H1 (cell line): Measurements from ENCODE around the gene SH3RF3. TPM values are rescaled to one million over a fixed set of nuclear protein-coding genes. Genes with fewer than 3 reads are reported as not detected.

Source experiments
- CEBPB ChIP-seq: IDR thresholded peaks from 2 replicates; pipeline ENCODE4 v1.6.1; 2012; ENCODE audit warnings: low read depth, low read length
- GTF2F1 ChIP-seq: IDR thresholded peaks from 2 replicates; pipeline ENCODE4 v1.6.1; 2012; ENCODE audit warnings: low read depth, low read length, improper control_type of control experiment, borderline replicate concordance
- JUN ChIP-seq: IDR thresholded peaks from 2 replicates; pipeline ENCODE4 v1.6.1; 2011; ENCODE audit warnings: low read depth, mild to moderate bottlenecking, improper control_type of control experiment, low read length
- RFX5 ChIP-seq: IDR thresholded peaks from 2 replicates; pipeline ENCODE4 v1.6.1; 2011; ENCODE audit warnings: low read depth, low read length, improper control_type of control experiment, borderline replicate concordance
- polyA plus RNA-seq, 7 experiments: library from polyadenylated mRNA; depleted of rRNA in 3 of 7; stranded (reverse) in 5 of 7; unstranded in 2 of 7; fragments of >200 nt in 5 of 7; fragments of 200-250 nt in 2 of 7; gene quantifications; 1 replicate in 5 of 7; 2 replicates in 1 of 7; 4 replicates in 1 of 7; pipeline versions ENCODE4 v1.2.1 to v1.2.3, GENCODE V29; 2011 to 2013; ENCODE audit warnings: missing spikeins in 2 of 7, mixed read lengths in 2 of 7
- total RNA-seq: library from RNA; stranded (reverse); fragmentation: NEBNext Ultra II Directional; extraction: Animal tissue kit (Norgen Biotek cat#: 25700); gene quantifications from 2 replicates; pipeline ENCODE4 v1.2.1, GENCODE V29; 2021
- TF ChIP-seq, protein P1 (sequence below): IDR thresholded peaks from 2 replicates; pipeline ENCODE4 v1.6.1; 2012; ENCODE audit warnings: inconsistent platforms

The SH3RF3 gene
- total and polyA plus RNA-seq, 2 of the 8 experiments (the other 6 are each of a cell fraction or from before 2014, with no cell fraction given), result 0.11 to 0.65 TPM

DNA sequence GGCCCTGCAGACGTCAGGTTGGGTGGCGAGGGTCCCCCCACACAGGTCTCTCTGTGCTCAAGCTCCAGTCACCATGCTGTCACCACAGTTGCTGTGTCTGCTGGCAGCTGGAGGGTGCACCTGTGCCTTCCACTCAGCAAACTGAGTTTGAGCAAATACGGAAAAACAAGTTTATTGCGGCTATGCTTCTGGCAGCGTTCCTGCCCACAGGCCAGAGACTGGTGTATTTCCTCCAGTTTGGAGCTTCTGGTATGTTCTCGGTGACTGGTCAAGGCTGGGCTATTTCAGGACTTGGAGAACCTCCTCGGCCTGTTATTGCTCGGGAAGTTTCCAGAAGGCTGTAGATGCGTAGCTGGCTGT, 352.2 kb downstream of the SH3RF3 start (continued):
- TF ChIP-seq, protein P1, sequence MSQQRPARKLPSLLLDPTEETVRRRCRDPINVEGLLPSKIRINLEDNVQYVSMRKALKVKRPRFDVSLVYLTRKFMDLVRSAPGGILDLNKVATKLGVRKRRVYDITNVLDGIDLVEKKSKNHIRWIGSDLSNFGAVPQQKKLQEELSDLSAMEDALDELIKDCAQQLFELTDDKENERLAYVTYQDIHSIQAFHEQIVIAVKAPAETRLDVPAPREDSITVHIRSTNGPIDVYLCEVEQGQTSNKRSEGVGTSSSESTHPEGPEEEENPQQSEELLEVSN, result no peak
- TF ChIP-seq RFX5 (no peak), CEBPB (no peak), JUN (no peak), GTF2F1 (no peak)
